Measurements from ENCODE around the gene PTPRN2. TPM values are rescaled to one million over a fixed set of nuclear protein-coding genes. Genes with fewer than 3 reads are reported as not detected.

Gene PTPRN2
- total RNA-seq, 4 donors from 2014 or later, result 6.6 to 10.7 (median 8.2) TPM

DNA sequence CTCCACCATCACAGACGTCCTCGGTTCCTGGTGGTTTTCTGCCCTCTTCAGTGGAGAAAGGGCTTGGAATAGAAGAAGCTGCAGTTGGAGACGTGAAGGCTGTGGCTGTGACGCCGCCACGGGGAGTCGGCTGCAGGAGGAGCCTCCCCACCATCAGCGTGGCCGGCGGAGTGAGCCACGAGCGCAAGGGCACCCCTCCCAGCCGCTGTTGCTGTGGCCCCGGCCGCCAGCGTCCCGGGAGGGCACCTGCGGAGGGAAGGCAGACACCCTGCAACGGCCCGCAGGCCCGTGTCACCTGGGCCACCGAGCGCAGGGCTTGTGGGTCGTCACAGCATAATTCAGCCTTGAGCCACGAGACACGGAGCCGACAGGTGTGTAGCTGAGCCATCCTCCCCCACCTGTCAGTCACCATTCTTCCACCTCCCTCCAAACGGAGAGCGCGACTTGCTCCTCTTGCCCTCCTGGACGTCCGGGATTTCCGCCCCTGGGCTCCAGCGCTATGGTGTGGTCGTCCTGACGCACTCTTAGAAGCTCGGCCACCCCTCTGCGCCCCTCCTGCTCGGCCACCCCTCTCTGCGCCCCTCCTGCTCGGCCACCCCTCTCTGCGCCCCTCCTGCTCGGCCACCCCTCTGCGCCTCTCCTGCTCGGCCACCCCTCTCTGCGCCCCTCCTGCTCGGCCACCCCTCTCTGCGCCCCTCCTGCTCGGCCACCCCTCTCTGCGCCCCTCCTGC lies 102.7 kb downstream of the PTPRN2 start:
- Histone ChIP-seq H3K4me3 (no peak overlapping the region), H3K27ac (no peak overlapping the region), H3K36me3 (no peaks in the 10 kb centered on the region), H3K4me1 (no peaks in the 10 kb centered on the region), H3K9me3 (peaks cover 0 to 21% (median 0%) of the 10 kb centered on the region in 4 donors), H3K27me3 (peaks cover 0 to under 1% of the 10 kb centered on the region in 2 donors)
- 93 to 95% methylated on average over 40 to 44 of the region's 50 CpGs for WGBS, 2 donors
- no peak for DNase-seq (ENCODE audit: low spot score in 2 of 2)
- TF ChIP-seq, protein P1, sequence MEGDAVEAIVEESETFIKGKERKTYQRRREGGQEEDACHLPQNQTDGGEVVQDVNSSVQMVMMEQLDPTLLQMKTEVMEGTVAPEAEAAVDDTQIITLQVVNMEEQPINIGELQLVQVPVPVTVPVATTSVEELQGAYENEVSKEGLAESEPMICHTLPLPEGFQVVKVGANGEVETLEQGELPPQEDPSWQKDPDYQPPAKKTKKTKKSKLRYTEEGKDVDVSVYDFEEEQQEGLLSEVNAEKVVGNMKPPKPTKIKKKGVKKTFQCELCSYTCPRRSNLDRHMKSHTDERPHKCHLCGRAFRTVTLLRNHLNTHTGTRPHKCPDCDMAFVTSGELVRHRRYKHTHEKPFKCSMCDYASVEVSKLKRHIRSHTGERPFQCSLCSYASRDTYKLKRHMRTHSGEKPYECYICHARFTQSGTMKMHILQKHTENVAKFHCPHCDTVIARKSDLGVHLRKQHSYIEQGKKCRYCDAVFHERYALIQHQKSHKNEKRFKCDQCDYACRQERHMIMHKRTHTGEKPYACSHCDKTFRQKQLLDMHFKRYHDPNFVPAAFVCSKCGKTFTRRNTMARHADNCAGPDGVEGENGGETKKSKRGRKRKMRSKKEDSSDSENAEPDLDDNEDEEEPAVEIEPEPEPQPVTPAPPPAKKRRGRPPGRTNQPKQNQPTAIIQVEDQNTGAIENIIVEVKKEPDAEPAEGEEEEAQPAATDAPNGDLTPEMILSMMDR (IDR thresholded peaks at IDR 0.05), result no peak
- TF ChIP-seq POLR2A (IDR thresholded peaks at IDR 0.05) (no peak), EP300 (IDR thresholded peaks at IDR 0.05) (no peak)

DNA sequence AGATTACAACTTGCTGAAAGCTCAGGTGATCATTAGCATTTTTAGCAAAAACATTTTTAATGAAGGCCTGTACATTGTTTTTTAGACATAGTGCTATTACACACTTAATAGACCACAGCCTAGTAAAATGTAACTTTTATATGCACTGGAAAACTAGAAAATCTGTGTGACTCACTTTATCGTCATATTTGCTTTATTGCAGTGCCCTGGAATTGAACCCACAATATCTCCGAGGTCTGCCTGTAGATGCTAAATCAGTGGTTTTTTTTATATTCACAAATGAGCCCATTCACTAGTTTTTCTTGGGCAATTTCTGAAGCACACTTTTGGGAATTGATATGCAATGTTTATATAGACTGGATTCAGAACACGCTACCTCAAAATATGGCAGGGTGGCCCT lies 105.1 kb downstream of the PTPRN2 start:
- WGBS, 2 donors, result 55 to 56% methylated on average over 3 of the region's 3 CpGs
- TF ChIP-seq EP300 (IDR thresholded peaks at IDR 0.05), result no peak
- TF ChIP-seq, protein P1 (IDR thresholded peaks at IDR 0.05), result no peak
- TF ChIP-seq POLR2A (IDR thresholded peaks at IDR 0.05), result no peak

DNA sequence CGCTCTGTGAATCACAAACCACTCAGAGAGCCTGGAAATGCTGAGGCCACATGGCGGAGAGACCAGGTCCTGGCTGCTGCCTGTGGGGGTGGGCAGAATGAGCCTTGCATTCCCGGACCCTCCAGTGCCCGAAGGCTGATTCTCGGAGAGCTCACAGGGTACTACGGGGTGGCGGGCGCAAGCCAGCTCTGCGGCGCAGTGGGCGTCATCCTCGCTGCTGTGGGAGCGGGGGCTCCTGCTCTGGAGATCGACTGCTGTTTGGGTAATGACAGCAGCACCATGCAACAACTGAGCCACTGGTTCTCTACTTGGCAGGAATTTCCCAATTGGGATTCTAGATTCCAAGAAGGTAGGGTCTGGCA lies 108.0 kb downstream of the PTPRN2 start:
- Histone ChIP-seq H3K4me1 (no peaks in the 10 kb centered on the region), H3K27me3 (no peaks in the 10 kb centered on the region), H3K4me3 (no peak overlapping the region), H3K36me3 (no peaks in the 10 kb centered on the region), H3K27ac (no peak overlapping the region), H3K9me3 (peaks cover 0 to 19% (median 0%) of the 10 kb centered on the region in 4 donors)
- TF ChIP-seq, protein P1 (IDR thresholded peaks at IDR 0.05), result no peak
- TF ChIP-seq POLR2A (IDR thresholded peaks at IDR 0.05) (no peak), EP300 (IDR thresholded peaks at IDR 0.05) (no peak)
- no peak for DNase-seq (ENCODE audit: low spot score in 2 of 2)
- 86 to 89% methylated on average over 14 of the region's 14 CpGs for WGBS, 2 donors

More for the DNA sequence above, 105.1 kb downstream of the PTPRN2 start:
- Histone ChIP-seq H3K27me3 (no peaks in the 10 kb centered on the region), H3K4me1 (no peaks in the 10 kb centered on the region), H3K36me3 (no peaks in the 10 kb centered on the region), H3K27ac (no peak overlapping the region), H3K9me3 (peaks cover 0 to 19% (median 0%) of the 10 kb centered on the region in 4 donors), H3K4me3 (no peak overlapping the region)
- DNase-seq (ENCODE audit: low spot score in 2 of 2), result no peak

DNA sequence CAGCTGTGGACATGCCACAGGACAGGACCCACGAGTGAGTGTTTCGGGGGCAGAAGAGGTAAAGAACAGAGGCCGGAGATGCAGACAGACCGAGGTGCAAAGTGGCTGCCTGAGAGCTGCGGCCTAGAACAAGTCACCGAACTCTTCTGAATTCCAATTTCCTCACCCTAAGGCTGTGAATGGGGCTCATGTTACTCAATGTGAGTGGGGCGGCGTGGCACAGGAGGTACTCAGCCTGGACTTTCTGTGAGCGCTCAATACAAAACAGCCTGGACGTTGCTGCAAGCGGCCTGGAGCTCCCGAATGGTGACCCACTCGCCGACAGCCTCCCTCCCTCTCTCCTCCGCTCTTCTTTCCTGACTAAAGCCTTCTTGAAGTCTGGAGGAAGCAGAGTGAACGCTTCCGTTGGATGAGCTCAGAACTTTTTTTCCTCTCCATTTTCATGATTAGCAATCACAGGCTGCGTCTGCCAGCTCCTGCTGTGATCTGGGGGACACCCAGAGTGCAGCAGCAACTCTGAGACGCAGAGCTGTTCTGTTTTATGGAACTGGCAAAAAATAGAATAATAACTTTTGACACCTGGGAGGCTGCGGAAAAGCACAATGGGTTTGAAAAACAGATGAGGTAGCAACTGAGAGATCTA lies 108.5 kb downstream of the PTPRN2 start:
- no peak overlapping the region for H3K27ac ChIP-seq
- TF ChIP-seq, protein P1 (IDR thresholded peaks at IDR 0.05), result no peak
- TF ChIP-seq EP300 (IDR thresholded peaks at IDR 0.05), result no peak
- TF ChIP-seq POLR2A (IDR thresholded peaks at IDR 0.05), result no peak
- H3K9me3 ChIP-seq, result peaks cover 0 to 19% (median 0%) of the 10 kb centered on the region in 4 donors
- no peak for DNase-seq (ENCODE audit: low spot score in 2 of 2)
- H3K36me3 ChIP-seq, result no peaks in the 10 kb centered on the region
- H3K4me1 ChIP-seq, result no peaks in the 10 kb centered on the region
- WGBS, 2 donors, result 69 to 70% methylated on average over 20 of the region's 20 CpGs
- no peak overlapping the region for H3K4me3 ChIP-seq
- H3K27me3 ChIP-seq, result no peaks in the 10 kb centered on the region

DNA sequence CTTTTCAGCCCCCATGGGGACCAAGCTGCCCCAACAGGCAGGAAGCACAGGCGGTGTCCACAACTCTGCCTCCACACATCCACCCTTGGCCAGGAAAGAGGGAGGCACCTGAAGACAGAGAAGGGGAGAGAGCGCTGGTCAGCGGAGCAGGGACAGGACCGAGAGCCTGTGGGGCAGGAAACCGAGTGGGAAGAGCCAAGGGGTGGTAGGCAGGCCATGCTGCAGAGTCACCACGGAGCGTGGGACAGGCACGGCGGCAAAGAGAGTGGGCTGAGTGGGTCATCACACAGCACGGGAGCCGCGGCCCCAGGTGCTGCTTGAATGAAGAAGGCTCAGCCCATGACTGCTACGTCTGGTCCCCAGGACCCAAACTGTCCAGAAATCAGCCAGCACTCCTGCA lies 109.8 kb downstream of the PTPRN2 start:
- Histone ChIP-seq H3K9me3 (peaks cover 0 to 19% (median 0%) of the 10 kb centered on the region in 4 donors), H3K27me3 (no peaks in the 10 kb centered on the region), H3K4me1 (no peaks in the 10 kb centered on the region), H3K4me3 (no peak overlapping the region), H3K36me3 (no peaks in the 10 kb centered on the region), H3K27ac (no peak overlapping the region)
- TF ChIP-seq, protein P1 (IDR thresholded peaks at IDR 0.05), result no peak
- TF ChIP-seq EP300 (IDR thresholded peaks at IDR 0.05) (no peak), POLR2A (IDR thresholded peaks at IDR 0.05) (no peak)
- no peak for DNase-seq (ENCODE audit: low spot score in 2 of 2)
- 85 to 86% methylated on average over 13 of the region's 13 CpGs for WGBS, 2 donors
